CD14-positive monocyte (primary cell): ENCODE measurements around the gene KRT2. TPM values are rescaled to one million over a fixed set of nuclear protein-coding genes. Genes with fewer than 3 reads are reported as not detected.

Experiments
- DNase-seq, 3 donors: peaks; one replicate each; pipeline ENCODE4 v3.0.0-alpha.2; 2011 to 2022
- H2AFZ ChIP-seq: 2 replicates; pipeline ENCODE4 v1.6.0; 2012; ENCODE audit warnings: mild to moderate bottlenecking, low read depth, low read length, inconsistent platforms; ENCODE audit not compliant: insufficient read depth, poor library complexity, severe bottlenecking
- H3K27ac ChIP-seq, 2 donors: 1 replicate in 1 of 2; 2 replicates in 1 of 2; pipeline ENCODE4 v1.5.1; 2012 to 2013; ENCODE audit warnings: low read length in 2 of 2, control low read depth in 1 of 2, inconsistent platforms in 1 of 2, low read depth in 1 of 2, mild to moderate bottlenecking in 1 of 2
- H3K27me3 ChIP-seq, 2 donors: one replicate each; pipeline versions ENCODE4 v1.6.0 to v1.6.1; 2011 to 2013; ENCODE audit warnings: low read length in 2 of 2; ENCODE audit not compliant: control insufficient read depth in 2 of 2, insufficient read depth in 2 of 2
- H3K36me3 ChIP-seq, 2 donors: replicated peaks in 1 of 2; 1 replicate in 1 of 2; 2 replicates in 1 of 2; pipeline versions ENCODE4 v1.5.1 to v1.6.1; 2012 to 2013; ENCODE audit warnings: low read length in 2 of 2, control low read depth in 1 of 2, inconsistent platforms in 1 of 2, mild to moderate bottlenecking in 1 of 2; ENCODE audit not compliant: insufficient read depth in 2 of 2, control insufficient read depth in 1 of 2
- H3K4me1 ChIP-seq, 2 donors: 1 replicate in 1 of 2; 2 replicates in 1 of 2; pipeline versions ENCODE4 v1.5.1 to v1.6.1; 2012 to 2013; ENCODE audit warnings: low read length in 2 of 2, control low read depth in 1 of 2, inconsistent platforms in 1 of 2, mild to moderate bottlenecking in 1 of 2, moderate library complexity in 1 of 2; ENCODE audit not compliant: insufficient read depth in 2 of 2, control insufficient read depth in 1 of 2
- H3K4me2 ChIP-seq: replicated peaks from 2 replicates; pipeline ENCODE3; 2012; ENCODE audit warnings: low read length, moderate library complexity, mild to moderate bottlenecking; ENCODE audit not compliant: poor library complexity, severe bottlenecking; ENCODE audit errors: extremely low read depth
- H3K4me3 ChIP-seq, 3 experiments: fragments of 200-600 bp in 1 of 3; sonication (generic) in 1 of 3; replicated peaks in 1 of 3; 1 replicate in 2 of 3; 2 replicates in 1 of 3; pipeline ENCODE4 v1.5.1; 2011 to 2013; ENCODE audit warnings: low read length in 3 of 3, mild to moderate bottlenecking in 3 of 3, control low read depth in 2 of 3, low read depth in 2 of 3, inconsistent platforms in 1 of 3, moderate library complexity in 1 of 3
- H3K79me2 ChIP-seq: 2 replicates; pipeline ENCODE4 v1.6.0; 2012; ENCODE audit warnings: mild to moderate bottlenecking, control low read depth, inconsistent platforms, low read length, moderate library complexity; ENCODE audit not compliant: insufficient read depth
- H3K9ac ChIP-seq: 2 replicates; pipeline ENCODE4 v1.6.0; 2017; ENCODE audit warnings: low read length, mild to moderate bottlenecking; ENCODE audit not compliant: insufficient read depth, poor library complexity, severe bottlenecking
- H3K9me3 ChIP-seq, 2 donors: replicated peaks in 1 of 2; 1 replicate in 1 of 2; 2 replicates in 1 of 2; pipeline versions ENCODE4 v1.5.1 to v1.6.1; 2012 to 2013; ENCODE audit warnings: low read length in 2 of 2, control low read depth in 1 of 2; ENCODE audit not compliant: control insufficient read depth in 1 of 2, insufficient read depth in 1 of 2
- H4K20me1 ChIP-seq: 2 replicates; pipeline ENCODE4 v1.6.0; 2012; ENCODE audit warnings: mild to moderate bottlenecking, low read length, control low read depth, moderate library complexity; ENCODE audit not compliant: insufficient read depth
- H3K27ac Mint-ChIP-seq, 7 donors: one replicate each; pipeline ENCODE4 v1.8.0; 2020; ENCODE audit warnings: mild to moderate bottlenecking in 7 of 7, mixed read lengths in 7 of 7, moderate library complexity in 6 of 7, inconsistent platforms in 2 of 7
- H3K27me3 Mint-ChIP-seq, 3 donors: one replicate each; pipeline ENCODE4 v1.8.0; 2021 to 2022; ENCODE audit warnings: low read depth in 3 of 3, mild to moderate bottlenecking in 3 of 3, mixed read lengths in 3 of 3, moderate library complexity in 3 of 3, inconsistent platforms in 1 of 3
- H3K36me3 Mint-ChIP-seq, 2 donors: one replicate each; pipeline ENCODE4 v1.8.0; 2020; ENCODE audit warnings: mixed read lengths in 2 of 2, inconsistent platforms in 1 of 2, mild to moderate bottlenecking in 1 of 2
- H3K4me1 Mint-ChIP-seq: one replicate; pipeline ENCODE4 v1.8.0; 2020; ENCODE audit warnings: mild to moderate bottlenecking, mixed read lengths
- H3K4me3 Mint-ChIP-seq, 2 donors: one replicate each; pipeline ENCODE4 v1.8.0; 2020; ENCODE audit warnings: mild to moderate bottlenecking in 2 of 2, mixed read lengths in 2 of 2, moderate library complexity in 1 of 2
- H3K9me3 Mint-ChIP-seq, 7 donors: one replicate each; pipeline ENCODE4 v1.8.0; 2020 to 2022; ENCODE audit warnings: mixed read lengths in 7 of 7, mild to moderate bottlenecking in 6 of 7, moderate library complexity in 6 of 7, inconsistent platforms in 2 of 7
- whole genome bisulfite sequencing: methylation state at CpG from one replicate; pipeline ENCODE4 v1.1.5; 2013; ENCODE audit warnings: missing lambda C conversion rate; ENCODE audit not compliant: insufficient coverage; 5-methylcytosine and 5-hydroxymethylcytosine counted together
- intact Hi-C, 2 donors: fragments of 100-400 bp; cut with micrococcal nuclease; formaldehyde crosslinking; loops; one replicate each; pipeline versions ENCODE4 v1.15.0 to v1.15.1; 2023
- polyA plus RNA-seq, 3 donors: library from polyadenylated mRNA; depleted of rRNA in 1 of 3; unstranded in 2 of 3; stranded (reverse) in 1 of 3; fragments of 300-500 nt in 2 of 3; fragments of >200 nt in 1 of 3; fragmentation: Illumina TruSeq in 2 of 3; gene quantifications; 1 replicate in 2 of 3; 2 replicates in 1 of 3; pipeline ENCODE4 v1.2.3, GENCODE V29; 2012 to 2021
- TF ChIP-seq, protein P1 (sequence below): fragments of 200-600 bp; IDR thresholded peaks from one replicate; pipeline ENCODE4 v1.8.0; 2022; ENCODE audit warnings: antibody characterized with exemption, mild to moderate bottlenecking

The KRT2 gene
- polyA plus RNA-seq, 3 donors = not detected

DNA sequence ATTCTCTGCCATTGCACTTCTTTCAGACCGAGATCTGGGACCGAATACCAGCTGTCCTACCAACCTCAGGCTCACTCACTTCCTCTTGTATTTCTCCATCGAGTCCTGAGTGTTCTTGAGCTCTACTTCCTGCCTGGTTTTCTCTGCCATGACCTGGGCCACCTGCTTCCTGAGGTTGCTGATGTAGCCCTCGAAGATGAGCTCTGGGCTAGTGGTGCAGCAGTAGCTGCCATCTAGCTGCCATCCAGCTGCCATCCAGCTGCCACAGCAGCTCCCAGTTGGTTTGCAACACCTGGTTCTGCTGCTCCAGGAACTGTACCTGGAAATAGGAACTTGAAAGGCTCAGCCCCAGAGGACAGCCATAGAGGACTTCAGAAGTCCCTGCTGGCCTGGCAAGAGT lies 18.6 kb downstream of the KRT2 start:
- H3K4me3 Mint-ChIP-seq = peak overlapping the region in 1 of 2 donors; percentile 49
- Histone ChIP-seq H3K27ac (no peak overlapping the region), H3K4me3 (no peak overlapping the region), H4K20me1 (no peaks in the 10 kb centered on the region), H3K9ac (no peak overlapping the region), H3K79me2 (no peaks in the 10 kb centered on the region), H3K9me3 (no peaks in the 10 kb centered on the region), H3K27me3 (no peaks in the 10 kb centered on the region), H3K4me2 (no peak overlapping the region), H2AFZ (peak overlapping the region; percentile 32), H3K36me3 (no peaks in the 10 kb centered on the region), H3K4me1 (peaks cover 0 to 8% of the 10 kb centered on the region in 2 donors)
- H3K4me1 Mint-ChIP-seq = peaks cover 8% of the 10 kb centered on the region
- peak in 1 of 3 donors; percentile 6 for DNase-seq
- intact Hi-C loops = no loop called here
- no peaks in the 10 kb centered on the region for H3K9me3 Mint-ChIP-seq
- no peaks in the 10 kb centered on the region for H3K36me3 Mint-ChIP-seq
- WGBS = 1% methylated on average over 4 of the region's 4 CpGs
- H3K27ac Mint-ChIP-seq = no peak overlapping the region
- TF ChIP-seq, protein P1, sequence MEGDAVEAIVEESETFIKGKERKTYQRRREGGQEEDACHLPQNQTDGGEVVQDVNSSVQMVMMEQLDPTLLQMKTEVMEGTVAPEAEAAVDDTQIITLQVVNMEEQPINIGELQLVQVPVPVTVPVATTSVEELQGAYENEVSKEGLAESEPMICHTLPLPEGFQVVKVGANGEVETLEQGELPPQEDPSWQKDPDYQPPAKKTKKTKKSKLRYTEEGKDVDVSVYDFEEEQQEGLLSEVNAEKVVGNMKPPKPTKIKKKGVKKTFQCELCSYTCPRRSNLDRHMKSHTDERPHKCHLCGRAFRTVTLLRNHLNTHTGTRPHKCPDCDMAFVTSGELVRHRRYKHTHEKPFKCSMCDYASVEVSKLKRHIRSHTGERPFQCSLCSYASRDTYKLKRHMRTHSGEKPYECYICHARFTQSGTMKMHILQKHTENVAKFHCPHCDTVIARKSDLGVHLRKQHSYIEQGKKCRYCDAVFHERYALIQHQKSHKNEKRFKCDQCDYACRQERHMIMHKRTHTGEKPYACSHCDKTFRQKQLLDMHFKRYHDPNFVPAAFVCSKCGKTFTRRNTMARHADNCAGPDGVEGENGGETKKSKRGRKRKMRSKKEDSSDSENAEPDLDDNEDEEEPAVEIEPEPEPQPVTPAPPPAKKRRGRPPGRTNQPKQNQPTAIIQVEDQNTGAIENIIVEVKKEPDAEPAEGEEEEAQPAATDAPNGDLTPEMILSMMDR = no peak
- peaks cover 0 to 7% (median 4%) of the 10 kb centered on the region in 3 donors for H3K27me3 Mint-ChIP-seq

DNA sequence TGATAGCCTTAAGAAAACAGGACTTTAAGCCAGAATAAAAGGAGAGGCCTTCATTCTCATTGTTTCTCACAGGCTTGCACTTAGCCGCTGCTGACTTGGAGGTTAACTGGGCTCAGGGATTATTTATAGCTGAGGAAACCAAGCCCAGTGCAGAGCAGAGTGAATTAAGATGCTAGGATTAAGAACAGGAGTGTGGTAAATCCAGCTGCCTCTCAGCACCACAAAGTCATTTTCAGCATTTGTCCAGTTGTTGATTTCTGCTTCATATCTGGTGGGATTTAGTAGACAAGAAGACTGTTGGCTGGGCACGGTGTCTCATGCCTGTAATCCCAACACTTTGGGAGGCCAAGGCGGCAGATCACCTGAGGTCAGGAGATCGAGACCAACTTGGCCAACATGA lies 19.4 kb downstream of the KRT2 start:
- H3K27ac Mint-ChIP-seq = no peak overlapping the region
- no peaks in the 10 kb centered on the region for H3K79me2 ChIP-seq
- H3K9me3 Mint-ChIP-seq = no peaks in the 10 kb centered on the region

More for the DNA sequence above, 19.4 kb downstream of the KRT2 start:
- Histone ChIP-seq H3K27ac (no peak overlapping the region), H3K4me3 (no peak overlapping the region), H2AFZ (no peak overlapping the region), H3K4me1 (peaks cover 0 to 8% of the 10 kb centered on the region in 2 donors), H3K4me2 (no peak overlapping the region), H4K20me1 (no peaks in the 10 kb centered on the region), H3K36me3 (no peaks in the 10 kb centered on the region), H3K9me3 (no peaks in the 10 kb centered on the region), H3K27me3 (no peaks in the 10 kb centered on the region), H3K9ac (no peak overlapping the region)
- intact Hi-C loops = no loop called here
- Mint-ChIP-seq H3K4me3 (no peak overlapping the region), H3K4me1 (peaks cover 8% of the 10 kb centered on the region), H3K36me3 (no peaks in the 10 kb centered on the region), H3K27me3 (peaks cover 0 to 7% (median 4%) of the 10 kb centered on the region in 3 donors)
- 56% methylated on average over 1 of the region's 4 CpGs for WGBS
- TF ChIP-seq, protein P1 = no peak
- no peak for DNase-seq
